ENCODE data around the gene CPNE1.

CPNE1 gene

DNA sequence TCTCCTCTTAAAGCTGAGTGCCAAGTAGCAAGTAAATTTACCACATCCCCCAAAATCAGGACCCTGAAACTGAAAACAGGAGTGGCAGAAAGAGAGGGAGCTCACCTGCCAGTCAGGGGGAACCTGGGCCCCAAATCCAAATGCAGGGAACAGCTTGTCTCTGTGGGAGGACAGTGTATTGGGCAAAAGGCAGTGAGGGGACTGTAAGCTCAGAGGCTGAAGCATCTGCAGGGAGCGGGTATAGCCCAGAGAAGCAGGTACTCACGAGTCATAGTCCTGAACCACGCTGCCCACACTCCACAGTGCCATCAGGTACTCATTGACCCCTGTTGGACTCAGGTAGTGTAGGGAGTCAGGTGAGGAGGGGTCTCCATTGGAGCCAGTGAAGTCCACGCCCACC, 34.1 kb downstream of the CPNE1 start:
- H3K27ac Mint-ChIP-seq: no peak overlapping the region

GRCh38 chr20:35629427-35630145, 35.1 kb downstream of the CPNE1 start:
- Mint-ChIP-seq H3K4me3 (no peak overlapping the region), H3K36me3 (peaks cover 49% of the 10 kb centered on the region), H3K27me3 (no peaks in the 10 kb centered on the region), H3K4me1 (no peaks in the 10 kb centered on the region), H3K27ac (peak overlapping the region; percentile 20), H3K9me3 (no peaks in the 10 kb centered on the region)
- CTCF ChIA-PET: interaction anchor here (0.7 to 2.0 kb wide), 2 partner anchors 9 to 11 kb away, joined by 3 to 9 read pairs; no protein-coding TSS in a partner anchor
- DNase-seq: no peak

More for the DNA sequence above, 34.1 kb downstream of the CPNE1 start:
- Mint-ChIP-seq H3K9me3 (no peaks in the 10 kb centered on the region), H3K4me3 (no peak overlapping the region), H3K27me3 (no peaks in the 10 kb centered on the region), H3K36me3 (peaks cover 45% of the 10 kb centered on the region), H3K4me1 (peaks cover 2% of the 10 kb centered on the region)
- no peak for DNase-seq
- CTCF ChIA-PET: interaction anchor here (1.7 to 2.0 kb wide), 2 partner anchors 9 to 12 kb away, joined by 5 to 9 read pairs; no protein-coding TSS in a partner anchor

DNA sequence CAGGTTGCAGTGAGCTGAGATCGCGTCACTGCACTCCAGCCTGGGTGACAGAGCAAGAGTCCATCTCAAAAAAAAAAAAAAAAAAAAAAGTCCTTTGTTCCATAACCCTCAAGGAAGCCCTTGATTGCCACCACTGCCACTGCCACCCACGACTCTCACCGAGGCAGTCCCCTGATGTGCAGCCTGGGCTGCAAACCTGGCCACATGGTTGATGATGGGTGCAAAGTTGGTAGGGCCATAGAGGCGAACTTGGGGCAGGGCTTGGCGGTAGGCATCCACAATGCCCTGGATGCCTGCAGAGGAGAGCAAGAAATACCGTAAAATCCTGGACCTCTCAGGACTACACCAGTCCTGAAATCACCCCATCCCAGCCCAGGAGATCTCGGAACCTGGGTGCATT, 37.6 kb downstream of the CPNE1 start:
- Mint-ChIP-seq H3K36me3 (peaks cover 47% of the 10 kb centered on the region), H3K4me3 (no peak overlapping the region), H3K9me3 (no peaks in the 10 kb centered on the region), H3K27me3 (no peaks in the 10 kb centered on the region), H3K27ac (no peak overlapping the region), H3K4me1 (no peaks in the 10 kb centered on the region)
- CTCF ChIA-PET: no interaction called here
- no peak for DNase-seq

- Mint-ChIP-seq H3K36me3 (peaks cover 51% of the 10 kb centered on the region), H3K4me1 (no peaks in the 10 kb centered on the region), H3K4me3 (no peak overlapping the region), H3K27me3 (no peaks in the 10 kb centered on the region), H3K9me3 (no peaks in the 10 kb centered on the region), H3K27ac (no peak overlapping the region)
- no peak for DNase-seq
- CTCF ChIA-PET: no interaction called here
These were observed 38.2 kb downstream of the CPNE1 start for GRCh38 chr20:35626386-35627001.

GRCh38 chr20:35625584-35626385, 38.9 kb downstream of the CPNE1 start:
- CTCF ChIA-PET: interaction anchor here (1.3 kb wide), 1 partner anchor 75 kb away, joined by 3 read pairs; no protein-coding TSS in a partner anchor
- Mint-ChIP-seq H3K36me3 (peaks cover 50% of the 10 kb centered on the region), H3K9me3 (no peaks in the 10 kb centered on the region), H3K27ac (peak overlapping the region; percentile 25), H3K27me3 (no peaks in the 10 kb centered on the region), H3K4me1 (no peaks in the 10 kb centered on the region), H3K4me3 (no peak overlapping the region)
- no peak for DNase-seq

DNA sequence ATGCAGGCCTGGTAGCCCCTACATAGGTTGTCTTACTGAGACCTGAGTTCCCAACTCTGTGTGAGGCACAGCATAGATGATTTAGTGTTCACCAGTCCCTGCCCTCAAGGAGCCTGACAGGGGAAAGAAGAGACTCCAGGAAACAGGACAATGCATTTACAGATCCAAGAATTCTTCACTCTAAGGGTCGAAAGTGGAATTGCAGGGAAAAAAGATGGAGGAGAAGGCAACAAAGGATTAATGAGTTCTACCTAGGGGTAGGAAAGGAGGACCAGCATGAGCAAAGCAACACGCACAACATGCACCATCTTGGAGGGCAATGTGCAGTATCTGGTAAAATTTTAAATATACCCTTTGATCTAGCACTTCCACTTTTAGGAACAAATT, 43.1 kb downstream of the CPNE1 start:
- peaks cover 31% of the 10 kb centered on the region for H3K4me1 Mint-ChIP-seq
- peaks cover 23% of the 10 kb centered on the region for H3K36me3 Mint-ChIP-seq
- H3K27ac Mint-ChIP-seq: no peak overlapping the region
- no peak overlapping the region for H3K4me3 Mint-ChIP-seq
- DNase-seq: no peak
- H3K27me3 Mint-ChIP-seq: peaks cover 23% of the 10 kb centered on the region
- H3K9me3 Mint-ChIP-seq: no peaks in the 10 kb centered on the region
- CTCF ChIA-PET: interaction anchor here (2.1 kb wide), 1 partner anchor 10 kb away, joined by 5 read pairs; no protein-coding TSS in a partner anchor

DNA sequence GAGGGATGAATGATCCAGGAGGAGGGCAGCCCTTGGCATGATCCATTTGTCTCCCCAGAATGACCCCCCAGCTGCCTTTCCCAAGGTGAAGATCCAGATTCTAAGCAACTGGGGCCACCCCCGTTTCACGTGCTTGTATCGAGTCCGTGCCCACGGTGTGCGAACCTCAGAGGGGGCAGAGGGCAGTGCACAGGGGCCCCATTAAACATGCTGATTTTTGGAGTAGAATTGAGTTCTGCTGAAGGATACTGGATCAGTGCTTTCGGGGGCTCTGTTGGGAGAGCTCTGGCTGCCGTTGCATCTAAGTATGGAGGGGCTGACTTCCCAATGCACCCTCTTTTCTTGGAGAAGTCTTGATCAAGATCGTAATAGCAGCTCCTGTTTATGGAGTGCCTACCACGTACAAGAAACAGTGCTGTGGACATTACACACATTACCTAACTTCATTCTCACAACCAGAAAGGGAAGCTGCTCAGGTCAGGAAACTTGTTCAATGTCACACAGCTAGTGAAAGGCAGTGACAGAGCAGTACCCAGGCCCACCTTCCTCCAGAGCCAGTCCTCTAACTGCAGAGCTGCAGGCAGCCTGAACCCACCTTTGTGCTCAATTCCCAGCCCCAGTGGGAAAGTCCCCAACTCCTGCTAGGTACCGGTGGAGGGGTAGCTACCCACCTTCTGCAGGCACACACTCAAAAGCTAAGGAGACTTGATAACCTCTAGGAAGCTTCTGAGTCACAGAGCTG, 43.7 kb downstream of the CPNE1 start:
- no peak overlapping the region for H3K4me3 Mint-ChIP-seq
- peaks cover 35% of the 10 kb centered on the region for H3K4me1 Mint-ChIP-seq
- no peaks in the 10 kb centered on the region for H3K9me3 Mint-ChIP-seq
- no peak for DNase-seq
- H3K36me3 Mint-ChIP-seq: peaks cover 18% of the 10 kb centered on the region
- peaks cover 23% of the 10 kb centered on the region for H3K27me3 Mint-ChIP-seq
- CTCF ChIA-PET: interaction anchor here (0.9 to 2.9 kb wide), 4 partner anchors 8 to 19 kb away, joined by 3 to 12 read pairs (median 8); no protein-coding TSS in a partner anchor
- no peak overlapping the region for H3K27ac Mint-ChIP-seq

DNA sequence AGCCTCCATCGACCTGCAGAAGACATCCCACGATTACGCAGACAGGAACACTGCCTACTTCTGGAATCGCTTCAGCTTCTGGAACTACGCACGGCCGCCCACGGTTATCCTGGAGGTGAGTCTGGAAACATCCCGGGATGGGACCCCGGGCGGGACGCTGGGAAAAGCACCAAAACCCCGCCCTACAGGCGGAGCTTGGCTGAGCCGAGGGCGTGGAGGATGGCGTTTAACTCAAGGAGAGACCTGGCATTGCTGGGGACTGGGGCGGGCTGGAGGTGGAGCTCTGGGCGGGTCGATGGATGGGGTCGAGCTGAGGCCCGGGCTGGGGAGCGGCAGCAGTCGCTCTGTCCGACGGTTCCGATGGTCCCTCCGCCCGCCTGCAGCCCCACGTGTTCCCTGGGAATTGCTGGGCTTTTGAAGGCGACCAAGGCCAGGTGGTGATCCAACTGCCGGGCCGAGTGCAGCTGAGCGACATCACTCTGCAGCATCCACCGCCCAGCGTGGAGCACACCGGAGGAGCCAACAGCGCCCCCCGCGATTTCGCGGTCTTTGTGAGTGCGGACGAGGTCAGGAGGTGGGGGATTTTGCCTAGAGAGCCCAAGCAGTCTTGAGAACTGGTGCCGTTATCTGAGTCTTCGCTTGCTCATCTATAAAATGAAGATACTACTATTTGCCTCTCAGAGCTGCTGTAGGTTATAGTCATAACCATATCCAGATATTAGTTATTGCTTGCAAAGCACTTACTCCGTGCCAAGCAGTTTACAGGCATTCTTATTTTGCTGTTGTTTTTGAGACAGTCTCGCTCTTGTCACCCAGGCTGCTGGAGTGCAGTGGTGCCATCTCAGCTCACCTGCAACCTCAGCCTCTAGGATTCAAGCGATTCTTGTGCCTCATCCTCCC, 45.3 kb downstream of the CPNE1 start:
- H3K36me3 Mint-ChIP-seq: peaks cover 10% of the 10 kb centered on the region
- CTCF ChIA-PET: interaction anchor here (0.7 to 2.9 kb wide), 17 partner anchors 10 to 335 kb away, joined by 3 to 12 read pairs (median 4); partner anchors contain the start of gene SCAND1
- H3K4me1 Mint-ChIP-seq: peaks cover 42% of the 10 kb centered on the region

DNA sequence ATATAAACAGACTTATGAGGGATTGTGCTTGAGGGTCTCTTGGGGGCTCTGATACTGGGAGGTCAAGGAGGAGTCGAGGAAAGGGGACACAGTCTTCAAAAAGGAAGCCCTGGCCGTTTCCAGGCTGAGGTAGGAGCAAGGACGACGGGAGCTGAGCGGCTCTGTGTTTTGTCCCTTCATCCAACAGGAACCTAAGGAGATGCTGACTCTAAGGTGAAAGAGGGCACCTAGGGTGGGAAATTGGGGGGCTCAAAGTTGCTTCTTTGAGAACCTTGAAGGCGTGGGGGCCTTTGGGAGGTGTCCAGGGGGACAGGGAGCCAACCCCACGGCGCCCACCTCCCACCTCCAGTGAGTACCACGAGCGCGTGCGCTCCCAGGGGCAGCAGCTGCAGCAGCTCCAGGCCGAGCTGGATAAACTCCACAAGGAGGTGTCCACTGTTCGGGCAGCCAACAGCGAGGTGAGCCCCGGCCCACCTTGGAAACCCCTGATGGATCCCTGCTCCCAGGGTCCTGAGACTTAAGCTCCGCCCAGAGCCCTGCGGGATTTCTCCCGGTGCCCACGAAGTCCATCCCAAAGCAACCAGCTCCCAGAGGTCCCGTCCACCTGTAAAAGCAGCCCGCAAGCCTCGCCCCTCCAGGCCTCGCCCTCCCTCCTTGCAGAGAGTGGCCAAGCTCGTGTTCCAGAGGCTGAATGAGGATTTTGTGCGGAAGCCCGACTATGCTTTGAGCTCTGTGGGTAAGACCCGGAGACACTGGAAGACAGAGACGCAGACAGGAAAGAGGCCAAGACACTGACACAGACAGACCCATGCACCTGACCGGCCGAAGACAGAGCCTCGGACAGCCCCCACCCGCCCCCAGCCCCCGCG, 46.2 kb downstream of the CPNE1 start:
- DNase-seq: peak; percentile 43
- H3K36me3 Mint-ChIP-seq: peaks cover 10% of the 10 kb centered on the region
- H3K9me3 Mint-ChIP-seq: no peaks in the 10 kb centered on the region
- CTCF ChIA-PET: interaction anchor here (0.9 to 2.9 kb wide), 15 partner anchors 11 to 336 kb away, joined by 3 to 12 read pairs (median 4); partner anchors contain the start of gene SCAND1
- peak overlapping the region; percentile 69 for H3K27ac Mint-ChIP-seq
- peak overlapping the region; percentile 84 for H3K4me3 Mint-ChIP-seq
- H3K4me1 Mint-ChIP-seq: peaks cover 42% of the 10 kb centered on the region
- H3K27me3 Mint-ChIP-seq: peaks cover 27% of the 10 kb centered on the region

More for the DNA sequence above, 45.3 kb downstream of the CPNE1 start:
- Mint-ChIP-seq H3K27me3 (peaks cover 23% of the 10 kb centered on the region), H3K4me3 (peak overlapping the region; percentile 84), H3K27ac (peak overlapping the region; percentile 55), H3K9me3 (no peaks in the 10 kb centered on the region)
- peak; percentile 80 for DNase-seq

DNA sequence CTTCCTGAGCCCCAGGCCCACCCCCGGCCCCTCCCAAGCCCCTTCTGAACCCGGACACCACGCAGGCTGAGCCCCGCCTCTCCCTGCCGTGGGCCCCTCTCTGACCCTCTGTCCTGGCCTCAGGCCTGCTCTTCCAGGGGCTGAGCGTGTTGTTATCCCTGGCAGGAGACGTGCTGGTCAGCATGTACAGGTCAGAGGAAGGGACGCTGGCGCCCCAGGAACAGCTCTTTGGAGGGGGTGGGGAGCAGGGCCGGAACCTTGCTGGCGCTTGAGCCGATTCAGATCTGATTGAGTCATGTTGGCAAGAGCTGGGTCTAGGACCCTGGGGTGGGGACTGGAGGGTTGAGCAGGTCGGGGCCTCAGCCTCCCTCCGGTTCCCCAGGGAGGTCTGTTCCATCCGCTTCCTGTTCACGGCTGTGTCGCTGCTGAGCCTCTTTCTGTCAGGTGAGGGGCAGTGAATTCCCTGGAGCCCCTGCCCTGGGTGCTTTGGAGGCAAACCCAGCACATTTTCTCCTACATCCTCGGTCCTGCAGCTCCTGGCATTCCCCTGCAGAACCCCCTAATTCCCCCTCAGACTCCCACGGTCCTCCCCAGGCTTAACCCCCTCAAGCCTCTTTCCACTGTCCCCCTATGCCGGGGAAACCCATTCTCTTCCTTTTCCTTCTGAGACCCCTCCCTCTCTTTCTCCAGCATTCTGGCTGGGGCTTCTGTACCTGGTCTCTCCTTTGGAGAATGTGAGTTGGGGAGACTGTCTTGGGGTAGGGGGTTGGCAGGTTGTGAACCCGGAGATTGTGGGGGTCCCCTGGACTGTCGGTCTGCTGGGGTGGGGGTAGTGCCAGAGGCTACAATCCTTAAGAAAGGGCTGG, 47.1 kb downstream of the CPNE1 start:
- peak overlapping the region; percentile 82 for H3K27ac Mint-ChIP-seq
- peaks cover 8% of the 10 kb centered on the region for H3K36me3 Mint-ChIP-seq
- peak overlapping the region; percentile 84 for H3K4me3 Mint-ChIP-seq
- peaks cover 29% of the 10 kb centered on the region for H3K27me3 Mint-ChIP-seq
- H3K4me1 Mint-ChIP-seq: peaks cover 42% of the 10 kb centered on the region
- no peaks in the 10 kb centered on the region for H3K9me3 Mint-ChIP-seq
- CTCF ChIA-PET: interaction anchor here (0.9 to 2.1 kb wide), 5 partner anchors 13 to 337 kb away, joined by 3 to 6 read pairs (median 4); partner anchors contain the start of gene SCAND1
- peak; percentile 65 for DNase-seq
